ENCODE measurements around the gene HPX. TPM values are rescaled to one million over a fixed set of nuclear protein-coding genes. Genes with fewer than 3 reads are reported as not detected.

HPX gene
- total and polyA plus RNA-seq, 2 of the 4 experiments (the other 2 are of a cell fraction), result 0.36 to 1.4 TPM

DNA sequence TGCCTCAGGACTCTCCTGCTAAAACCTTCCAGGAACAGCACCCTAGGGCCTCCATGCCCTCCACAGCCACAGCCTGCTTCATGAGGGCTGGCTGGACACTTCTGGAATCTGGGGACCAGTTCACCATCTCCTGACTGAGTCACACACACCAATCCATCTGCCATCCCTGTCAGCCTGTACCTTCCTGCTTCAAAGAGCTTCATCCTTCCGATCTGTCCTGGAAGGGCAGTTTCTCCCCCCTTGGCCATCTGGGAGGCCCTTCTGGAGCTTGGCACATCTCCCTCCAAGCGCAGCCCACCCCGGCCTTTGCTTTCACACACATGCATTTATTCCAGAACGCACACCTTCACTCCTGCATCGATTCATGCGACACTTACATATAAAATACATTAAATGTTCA is 34.9 kb downstream of the HPX start:
- in situ Hi-C loops (cut with MboI; ENCODE audit: low sequenced_read_pairs), result no loop called here
- H3K27ac ChIP-seq (ENCODE audit: insufficient read depth, low read length), result no peak overlapping the region
- H2BK15ac ChIP-seq (ENCODE audit: low read depth, low read length), result no peak overlapping the region
- no peak overlapping the region for H4K91ac ChIP-seq (ENCODE audit: insufficient read depth, low read depth, low read length)
- no peak overlapping the region for H3K4me2 ChIP-seq (ENCODE audit: low read depth, low read length)
- no peak overlapping the region for H4K8ac ChIP-seq (ENCODE audit: low read depth in 2 of 2, low read length in 2 of 2)
- H3K9ac ChIP-seq (ENCODE audit: low read depth, low read length), result no peak overlapping the region
- H3K79me1 ChIP-seq (ENCODE audit: low read depth in 1 of 2, low read length in 2 of 2), result peaks cover 4 to 21% of the 10 kb centered on the region in 2 experiments
- no peak overlapping the region for H3K14ac ChIP-seq (replicated peaks; ENCODE audit: low read depth, low read length)
- no peak overlapping the region for H2AK5ac ChIP-seq (ENCODE audit: low read depth, low read length)
- dilution Hi-C loops (cut with HindIII; ENCODE audit: low sequenced_read_pairs, unreplicated experiment), result no loop called here
- peaks cover 27% of the 10 kb centered on the region for H3K9me1 ChIP-seq (ENCODE audit: insufficient read depth, low read length)
- no peak overlapping the region for H4K5ac ChIP-seq (ENCODE audit: low read depth, low read length)
- no peak overlapping the region for H2AK9ac ChIP-seq (replicated peaks; ENCODE audit: low read depth, low read length, poor library complexity)
- ChIA-PET CTCF (interaction anchor here (0.6 kb wide), 1 partner anchor 1442 kb away, joined by 3 read pairs; no protein-coding TSS in a partner anchor), POLR2A (ENCODE audit: unreplicated experiment) (no interaction called here)
- no peak overlapping the region for H2BK20ac ChIP-seq (ENCODE audit: low read depth, low read length)
- no peak overlapping the region for H3K23ac ChIP-seq (ENCODE audit: low read depth, low read length)
- intact Hi-C loops (cut with micrococcal nuclease), result no loop called here
- TF ChIP-seq CEBPB (IDR thresholded peaks at IDR 0.05; ENCODE audit: low read depth, low read length), result no peak
- TF ChIP-seq, protein P1, sequence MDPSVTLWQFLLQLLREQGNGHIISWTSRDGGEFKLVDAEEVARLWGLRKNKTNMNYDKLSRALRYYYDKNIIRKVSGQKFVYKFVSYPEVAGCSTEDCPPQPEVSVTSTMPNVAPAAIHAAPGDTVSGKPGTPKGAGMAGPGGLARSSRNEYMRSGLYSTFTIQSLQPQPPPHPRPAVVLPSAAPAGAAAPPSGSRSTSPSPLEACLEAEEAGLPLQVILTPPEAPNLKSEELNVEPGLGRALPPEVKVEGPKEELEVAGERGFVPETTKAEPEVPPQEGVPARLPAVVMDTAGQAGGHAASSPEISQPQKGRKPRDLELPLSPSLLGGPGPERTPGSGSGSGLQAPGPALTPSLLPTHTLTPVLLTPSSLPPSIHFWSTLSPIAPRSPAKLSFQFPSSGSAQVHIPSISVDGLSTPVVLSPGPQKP (IDR thresholded peaks at IDR 0.05; ENCODE audit: borderline replicate concordance, low read depth, low read length), result no peak
- TF ChIP-seq CHD1 (IDR thresholded peaks at IDR 0.05; ENCODE audit: low read depth, low read length), result no peak
- no peak for TF ChIP-seq BHLHE40 (IDR thresholded peaks at IDR 0.05; ENCODE audit: low read depth, low read length)
- no peak for TF ChIP-seq RAD21 (IDR thresholded peaks at IDR 0.05; ENCODE audit: low read length)
- no peak overlapping the region for H3K56ac ChIP-seq (ENCODE audit: extremely low read depth, insufficient read depth, low read length)
- no peak overlapping the region for H3K4ac ChIP-seq (ENCODE audit: low read depth, low read length)
- no peak for ATAC-seq (ENCODE audit: low read depth)
- no peak for DNase-seq
- no peak overlapping the region for H3K4me3 ChIP-seq (ENCODE audit: insufficient read depth, low read depth, low read length)
- H3K36me3 ChIP-seq (ENCODE audit: control insufficient read depth, insufficient read depth, low read length), result peaks cover 25% of the 10 kb centered on the region
- peaks cover 8% of the 10 kb centered on the region for H3K4me1 ChIP-seq (ENCODE audit: control insufficient read depth, insufficient read depth, low read length)
- no peak overlapping the region for H3K18ac ChIP-seq (ENCODE audit: low read depth, low read length)
- H4K20me1 ChIP-seq (ENCODE audit: insufficient read depth, low read length), result peaks cover 8% of the 10 kb centered on the region
- BruUV-seq (replicated peaks), result no TSS peak
- H2BK5ac ChIP-seq (ENCODE audit: low read depth, low read length, poor library complexity, severe bottlenecking), result no peak overlapping the region
- no peaks in the 10 kb centered on the region for H3K27me3 ChIP-seq (ENCODE audit: control insufficient read depth, insufficient read depth, low read length)
- no peaks in the 10 kb centered on the region for H3K9me3 ChIP-seq (ENCODE audit: control insufficient read depth, insufficient read depth, low read length)
- H2BK120ac ChIP-seq (ENCODE audit: low read depth, low read length), result no peak overlapping the region
- 93 to 100% methylated on average over 1 to 6 of the region's 6 CpGs for WGBS, 2 experiments (ENCODE audit: extremely low coverage in 2 of 2, insufficient read length in 1 of 2)
- H2AFZ ChIP-seq (replicated peaks; ENCODE audit: low read length, poor library complexity), result no peak overlapping the region
